ENCODE results near the gene GASK1A. TPM values are rescaled to one million over a fixed set of nuclear protein-coding genes. Genes with fewer than 3 reads are reported as not detected.
A peak's percentile ranks its signal among the peaks of the same experiment; 100 is the strongest.
"Not testable (repeated sequence)": the region's sequence is repeated elsewhere in the genome, so short reads cannot be mapped to it uniquely, and the experiment has no call there.

GASK1A gene
- total RNA-seq, 1 donor from 2014 or later = 25.8 TPM

- DNase-seq (ENCODE audit: low spot score in 2 of 2) = peak in 1 of 2 donors; percentile 71
These were observed 17.5 kb upstream of the GASK1A start for GRCh38 chr3:42961633-42962032.

GRCh38 chr3:42963269-42963668, 15.8 kb upstream of the GASK1A start:
- intact Hi-C loops (cut with DNase I) = loop anchor here (5.0 kb wide), 2 partner anchors 144 to 1239 kb away; partner anchors contain the start of gene POMGNT2
- TF ChIP-seq CTCF (IDR thresholded peaks at IDR 0.05) = no peak
- no peak overlapping the region for H3K4me3 ChIP-seq
- H3K4me1 ChIP-seq = no peaks in the 10 kb centered on the region
- no peak for DNase-seq (ENCODE audit: low spot score in 2 of 2)
- H3K9me3 ChIP-seq = no peaks in the 10 kb centered on the region
- no peaks in the 10 kb centered on the region for H3K36me3 ChIP-seq
- no peaks in the 10 kb centered on the region for H3K27me3 ChIP-seq
- H3K27ac ChIP-seq = no peak overlapping the region

More at GRCh38 chr3:42961633-42962032, 17.5 kb upstream of the GASK1A start:
- H3K4me3 ChIP-seq = no peak overlapping the region
- H3K36me3 ChIP-seq = no peaks in the 10 kb centered on the region
- intact Hi-C loops (cut with DNase I) = loop anchor here (1.0 to 5.0 kb wide), 3 partner anchors 146 to 1241 kb away; partner anchors contain the start of gene POMGNT2
- H3K9me3 ChIP-seq = no peaks in the 10 kb centered on the region
- no peak overlapping the region for H3K27ac ChIP-seq
- H3K4me1 ChIP-seq = no peaks in the 10 kb centered on the region
- H3K27me3 ChIP-seq = no peaks in the 10 kb centered on the region
- TF ChIP-seq CTCF (IDR thresholded peaks at IDR 0.05) = peak; percentile 53 to 71 (median 56)

GRCh38 chr3:42964266-42964665, 14.8 kb upstream of the GASK1A start:
- H3K27me3 ChIP-seq = no peaks in the 10 kb centered on the region
- no peaks in the 10 kb centered on the region for H3K4me1 ChIP-seq
- no peak for DNase-seq (ENCODE audit: low spot score in 2 of 2)
- intact Hi-C loops (cut with DNase I) = loop anchor here (5.0 kb wide), 2 partner anchors 143 to 1238 kb away; partner anchors contain the start of gene POMGNT2
- no peak for TF ChIP-seq CTCF (IDR thresholded peaks at IDR 0.05)
- H3K4me3 ChIP-seq = no peak overlapping the region
- H3K9me3 ChIP-seq = no peaks in the 10 kb centered on the region
- H3K36me3 ChIP-seq = no peaks in the 10 kb centered on the region
- no peak overlapping the region for H3K27ac ChIP-seq

- H3K4me3 ChIP-seq = no peak overlapping the region
- no peak for TF ChIP-seq CTCF (IDR thresholded peaks at IDR 0.05)
- H3K36me3 ChIP-seq = no peaks in the 10 kb centered on the region
- H3K9me3 ChIP-seq = no peaks in the 10 kb centered on the region
- H3K27ac ChIP-seq = no peak overlapping the region
- no peaks in the 10 kb centered on the region for H3K4me1 ChIP-seq
- DNase-seq (ENCODE audit: low spot score in 2 of 2) = no peak
- intact Hi-C loops (cut with DNase I) = no loop called here
- H3K27me3 ChIP-seq = no peaks in the 10 kb centered on the region
These were observed 8.6 kb upstream of the GASK1A start for GRCh38 chr3:42970557-42970956.

- DNase-seq (ENCODE audit: low spot score in 2 of 2) = no peak
- Histone ChIP-seq H3K27me3 (no peaks in the 10 kb centered on the region), H3K36me3 (no peaks in the 10 kb centered on the region), H3K4me3 (no peak overlapping the region), H3K27ac (no peak overlapping the region), H3K4me1 (no peaks in the 10 kb centered on the region), H3K9me3 (no peaks in the 10 kb centered on the region)
- intact Hi-C loops (cut with DNase I) = no loop called here
- TF ChIP-seq CTCF (IDR thresholded peaks at IDR 0.05) = no peak
These were observed 7.9 kb upstream of the GASK1A start for GRCh38 chr3:42970976-42971772.

- H3K36me3 ChIP-seq; H3K27ac ChIP-seq; H3K4me3 ChIP-seq; H3K27me3 ChIP-seq; H3K4me1 ChIP-seq; DNase-seq (ENCODE audit: low spot score in 2 of 2); H3K9me3 ChIP-seq: not testable (repeated sequence)
- intact Hi-C loops (cut with DNase I) = loop anchor here (5.0 kb wide), 1 partner anchor 132 kb away; the partner anchor contains the start of gene POMGNT2
These were observed 4.2 kb upstream of the GASK1A start for GRCh38 chr3:42974906-42975305.

All from ascending aorta (tissue), 2 donors.